ENCODE measurements around the gene TOP1. TPM values are rescaled to one million over a fixed set of nuclear protein-coding genes. Genes with fewer than 3 reads are reported as not detected.

TOP1 gene
- total and polyA plus RNA-seq, 9 of the 15 experiments (the other 6 are each of a cell fraction or from before 2014, with no cell fraction given) = 26.4 to 127 (median 39.6) TPM

DNA sequence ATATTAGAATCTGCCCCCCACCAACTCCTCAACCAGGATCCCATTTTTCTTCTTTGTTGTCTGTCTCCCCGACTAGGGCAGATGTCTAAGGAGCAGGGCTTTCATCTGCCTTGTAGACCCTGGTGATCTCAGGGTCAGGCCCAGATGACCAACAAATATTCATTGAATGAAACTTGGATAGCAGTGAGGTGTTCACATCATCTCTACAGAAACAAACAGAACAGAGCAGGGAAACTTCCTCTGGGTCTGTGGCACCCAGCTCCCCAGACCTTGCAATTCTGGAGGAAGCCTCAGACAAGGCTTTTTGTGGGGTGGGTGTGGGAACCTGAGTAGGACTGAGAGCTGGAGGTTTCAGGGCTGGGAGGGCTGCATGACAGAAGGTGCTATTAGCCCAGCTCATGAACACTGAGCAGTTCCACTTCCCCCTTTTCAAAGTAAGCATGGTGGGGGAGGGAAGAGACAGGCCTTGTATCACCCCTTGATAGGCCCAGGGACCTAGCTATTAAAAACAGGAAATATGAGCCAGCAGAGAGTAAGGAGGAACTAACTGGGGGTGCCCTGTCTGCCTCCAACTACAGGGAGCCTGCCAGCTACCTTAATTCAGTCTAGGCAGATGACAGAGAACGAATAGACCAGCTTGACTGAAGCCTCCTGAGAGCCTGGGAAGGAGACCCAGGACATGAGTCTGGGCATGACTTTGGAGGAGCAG is 37.3 kb upstream of the TOP1 start (continued):
- TF ChIP-seq, protein P1, sequence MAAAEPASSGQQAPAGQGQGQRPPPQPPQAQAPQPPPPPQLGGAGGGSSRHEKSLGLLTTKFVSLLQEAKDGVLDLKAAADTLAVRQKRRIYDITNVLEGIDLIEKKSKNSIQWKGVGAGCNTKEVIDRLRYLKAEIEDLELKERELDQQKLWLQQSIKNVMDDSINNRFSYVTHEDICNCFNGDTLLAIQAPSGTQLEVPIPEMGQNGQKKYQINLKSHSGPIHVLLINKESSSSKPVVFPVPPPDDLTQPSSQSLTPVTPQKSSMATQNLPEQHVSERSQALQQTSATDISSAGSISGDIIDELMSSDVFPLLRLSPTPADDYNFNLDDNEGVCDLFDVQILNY (CRISPR knock-in tag; IDR thresholded peaks at IDR 0.05) = no peak
- TF ChIP-seq TFAM (CRISPR knock-in tag; conservative IDR thresholded peaks at IDR 0.05) (no peak), CBFB (CRISPR knock-in tag; IDR thresholded peaks at IDR 0.05) (no peak), SMARCB1 (IDR thresholded peaks at IDR 0.05; ENCODE audit: insufficient read length, low read depth) (no peak), ZFX (CRISPR knock-in tag; IDR thresholded peaks at IDR 0.05) (0 out of 2 replicates have a peak, but pooled peaks have one; percentile 14), CBX2 (IDR thresholded peaks at IDR 0.05; ENCODE audit: insufficient read depth, low read length, poor library complexity, severe bottlenecking) (no peak), ZNF75A (CRISPR knock-in tag; IDR thresholded peaks at IDR 0.05) (no peak), BCL6 (CRISPR knock-in tag; IDR thresholded peaks at IDR 0.05) (no peak), ETV1 (tag; conservative IDR thresholded peaks at IDR 0.05; ENCODE audit: low read depth) (no peak), NFE2L1 (tag; IDR thresholded peaks at IDR 0.05; ENCODE audit: borderline replicate concordance, low read depth) (no peak), ZNF23 (CRISPR knock-in tag; IDR thresholded peaks at IDR 0.05) (no peak), PCBP1 (IDR thresholded peaks at IDR 0.05; ENCODE audit: low read depth, low read length, poor library complexity, severe bottlenecking) (no peak), LEF1 (IDR thresholded peaks at IDR 0.05) (0 out of 2 replicates have a peak, but pooled peaks have one; percentile 38), PHF21A (IDR thresholded peaks at IDR 0.05; ENCODE audit: borderline replicate concordance, low read depth) (no peak), MAFK (IDR thresholded peaks at IDR 0.05; ENCODE audit: low read length) (no peak), MTA3 (IDR thresholded peaks at IDR 0.05; ENCODE audit: borderline replicate concordance) (peak; percentile 37; the same call in 1 of the 2 replicates), TRIM28 (IDR thresholded peaks at IDR 0.05) (no peak), ZNF184 (CRISPR knock-in tag; IDR thresholded peaks at IDR 0.05) (no peak)
- TF ChIP-seq, protein P2, sequence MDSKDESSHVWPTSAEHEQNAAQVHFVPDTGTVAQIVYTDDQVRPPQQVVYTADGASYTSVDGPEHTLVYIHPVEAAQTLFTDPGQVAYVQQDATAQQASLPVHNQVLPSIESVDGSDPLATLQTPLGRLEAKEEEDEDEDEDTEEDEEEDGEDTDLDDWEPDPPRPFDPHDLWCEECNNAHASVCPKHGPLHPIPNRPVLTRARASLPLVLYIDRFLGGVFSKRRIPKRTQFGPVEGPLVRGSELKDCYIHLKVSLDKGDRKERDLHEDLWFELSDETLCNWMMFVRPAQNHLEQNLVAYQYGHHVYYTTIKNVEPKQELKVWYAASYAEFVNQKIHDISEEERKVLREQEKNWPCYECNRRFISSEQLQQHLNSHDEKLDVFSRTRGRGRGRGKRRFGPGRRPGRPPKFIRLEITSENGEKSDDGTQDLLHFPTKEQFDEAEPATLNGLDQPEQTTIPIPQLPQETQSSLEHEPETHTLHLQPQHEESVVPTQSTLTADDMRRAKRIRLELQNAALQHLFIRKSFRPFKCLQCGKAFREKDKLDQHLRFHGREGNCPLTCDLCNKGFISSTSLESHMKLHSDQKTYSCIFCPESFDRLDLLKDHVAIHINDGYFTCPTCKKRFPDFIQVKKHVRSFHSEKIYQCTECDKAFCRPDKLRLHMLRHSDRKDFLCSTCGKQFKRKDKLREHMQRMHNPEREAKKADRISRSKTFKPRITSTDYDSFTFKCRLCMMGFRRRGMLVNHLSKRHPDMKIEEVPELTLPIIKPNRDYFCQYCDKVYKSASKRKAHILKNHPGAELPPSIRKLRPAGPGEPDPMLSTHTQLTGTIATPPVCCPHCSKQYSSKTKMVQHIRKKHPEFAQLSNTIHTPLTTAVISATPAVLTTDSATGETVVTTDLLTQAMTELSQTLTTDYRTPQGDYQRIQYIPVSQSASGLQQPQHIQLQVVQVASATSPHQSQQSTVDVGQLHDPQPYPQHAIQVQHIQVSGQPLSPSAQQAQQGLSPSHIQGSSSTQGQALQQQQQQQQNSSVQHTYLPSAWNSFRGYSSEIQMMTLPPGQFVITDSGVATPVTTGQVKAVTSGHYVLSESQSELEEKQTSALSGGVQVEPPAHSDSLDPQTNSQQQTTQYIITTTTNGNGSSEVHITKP (IDR thresholded peaks at IDR 0.05; ENCODE audit: partially characterized antibody) = peak; percentile 18
- TF ChIP-seq, protein P3, sequence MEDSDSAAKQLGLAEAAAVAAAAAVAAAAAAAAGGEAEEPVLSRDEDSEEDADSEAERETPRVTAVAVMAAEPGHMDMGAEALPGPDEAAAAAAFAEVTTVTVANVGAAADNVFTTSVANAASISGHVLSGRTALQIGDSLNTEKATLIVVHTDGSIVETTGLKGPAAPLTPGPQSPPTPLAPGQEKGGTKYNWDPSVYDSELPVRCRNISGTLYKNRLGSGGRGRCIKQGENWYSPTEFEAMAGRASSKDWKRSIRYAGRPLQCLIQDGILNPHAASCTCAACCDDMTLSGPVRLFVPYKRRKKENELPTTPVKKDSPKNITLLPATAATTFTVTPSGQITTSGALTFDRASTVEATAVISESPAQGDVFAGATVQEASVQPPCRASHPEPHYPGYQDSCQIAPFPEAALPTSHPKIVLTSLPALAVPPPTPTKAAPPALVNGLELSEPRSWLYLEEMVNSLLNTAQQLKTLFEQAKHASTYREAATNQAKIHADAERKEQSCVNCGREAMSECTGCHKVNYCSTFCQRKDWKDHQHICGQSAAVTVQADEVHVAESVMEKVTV (CRISPR knock-in tag; IDR thresholded peaks at IDR 0.05) = no peak
- TF ChIP-seq, protein P4, sequence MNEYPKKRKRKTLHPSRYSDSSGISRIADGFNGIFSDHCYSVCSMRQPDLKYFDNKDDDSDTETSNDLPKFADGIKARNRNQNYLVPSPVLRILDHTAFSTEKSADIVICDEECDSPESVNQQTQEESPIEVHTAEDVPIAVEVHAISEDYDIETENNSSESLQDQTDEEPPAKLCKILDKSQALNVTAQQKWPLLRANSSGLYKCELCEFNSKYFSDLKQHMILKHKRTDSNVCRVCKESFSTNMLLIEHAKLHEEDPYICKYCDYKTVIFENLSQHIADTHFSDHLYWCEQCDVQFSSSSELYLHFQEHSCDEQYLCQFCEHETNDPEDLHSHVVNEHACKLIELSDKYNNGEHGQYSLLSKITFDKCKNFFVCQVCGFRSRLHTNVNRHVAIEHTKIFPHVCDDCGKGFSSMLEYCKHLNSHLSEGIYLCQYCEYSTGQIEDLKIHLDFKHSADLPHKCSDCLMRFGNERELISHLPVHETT (CRISPR knock-in tag; conservative IDR thresholded peaks at IDR 0.05 in 1 of 2, IDR thresholded peaks at IDR 0.05 in 1 of 2) = peak in 1 of 2 experiments; percentile 37; a peak in 1 of 4 replicates
